Measurements from ENCODE around the gene LRRC7.

DNA sequence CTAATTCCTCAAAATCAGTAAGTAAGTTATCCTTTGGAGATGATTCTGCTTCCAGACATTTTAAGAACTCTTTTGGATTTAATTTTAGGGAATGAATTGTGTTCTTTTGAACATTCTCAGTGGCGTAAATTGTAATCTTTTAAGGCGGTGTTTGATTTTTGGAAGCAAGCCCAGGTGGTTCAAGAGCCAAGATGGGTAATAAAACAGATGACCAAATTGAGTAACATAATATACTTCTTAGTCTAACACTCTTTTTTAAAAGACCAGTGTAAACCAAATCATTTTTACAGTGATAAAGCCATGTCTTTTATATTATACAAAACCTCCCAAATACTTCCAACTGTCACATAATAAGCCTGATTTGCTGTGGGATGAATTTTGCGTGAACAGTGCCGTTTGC is 503.9 kb downstream of the LRRC7 start:
- TF ChIP-seq, protein P1, sequence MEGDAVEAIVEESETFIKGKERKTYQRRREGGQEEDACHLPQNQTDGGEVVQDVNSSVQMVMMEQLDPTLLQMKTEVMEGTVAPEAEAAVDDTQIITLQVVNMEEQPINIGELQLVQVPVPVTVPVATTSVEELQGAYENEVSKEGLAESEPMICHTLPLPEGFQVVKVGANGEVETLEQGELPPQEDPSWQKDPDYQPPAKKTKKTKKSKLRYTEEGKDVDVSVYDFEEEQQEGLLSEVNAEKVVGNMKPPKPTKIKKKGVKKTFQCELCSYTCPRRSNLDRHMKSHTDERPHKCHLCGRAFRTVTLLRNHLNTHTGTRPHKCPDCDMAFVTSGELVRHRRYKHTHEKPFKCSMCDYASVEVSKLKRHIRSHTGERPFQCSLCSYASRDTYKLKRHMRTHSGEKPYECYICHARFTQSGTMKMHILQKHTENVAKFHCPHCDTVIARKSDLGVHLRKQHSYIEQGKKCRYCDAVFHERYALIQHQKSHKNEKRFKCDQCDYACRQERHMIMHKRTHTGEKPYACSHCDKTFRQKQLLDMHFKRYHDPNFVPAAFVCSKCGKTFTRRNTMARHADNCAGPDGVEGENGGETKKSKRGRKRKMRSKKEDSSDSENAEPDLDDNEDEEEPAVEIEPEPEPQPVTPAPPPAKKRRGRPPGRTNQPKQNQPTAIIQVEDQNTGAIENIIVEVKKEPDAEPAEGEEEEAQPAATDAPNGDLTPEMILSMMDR (IDR thresholded peaks at IDR 0.05): no peak
- TF ChIP-seq POLR2A (IDR thresholded peaks at IDR 0.05): no peak
- no peak for TF ChIP-seq POLR2AphosphoS5 (IDR thresholded peaks at IDR 0.05)

Data from breast epithelium (tissue), 3 donors.